Stimulated activated effector memory CD8-positive, alpha-beta T cell treated with anti-CD3 and anti-CD28 coated beads, Interleukin-12 subunit alpha, Interleukin-12 subunit beta, amount 100 ng/mL, for 72 hours (primary cell): ENCODE results near the gene SBNO2.
A peak's percentile ranks its signal among the peaks of the same experiment; 100 is the strongest.

Experiments
- ATAC-seq: fragments of 150-1000 bp; cut with Tn5 transposase; 2 replicates; pipeline ENCODE4 v1.10.0; 2021
- DNase-seq, 2 donors: peaks; one replicate each; pipeline ENCODE4 v3.0.0; 2021 to 2022; ENCODE audit warnings: low spot score in 2 of 2
- H3K27ac Mint-ChIP-seq: one replicate; pipeline ENCODE4 v1.8.0; 2022; ENCODE audit warnings: mild to moderate bottlenecking, mixed read lengths
- H3K36me3 Mint-ChIP-seq: one replicate; pipeline ENCODE4 v1.8.0; 2022; ENCODE audit warnings: mild to moderate bottlenecking, mixed read lengths
- H3K4me1 Mint-ChIP-seq: one replicate; pipeline ENCODE4 v1.8.0; 2022; ENCODE audit warnings: mixed read lengths
- H3K4me3 Mint-ChIP-seq: one replicate; pipeline ENCODE4 v1.8.0; 2022; ENCODE audit warnings: mild to moderate bottlenecking, mixed read lengths
- H3K9me3 Mint-ChIP-seq: one replicate; pipeline ENCODE4 v1.8.0; 2022; ENCODE audit warnings: mixed read lengths

The SBNO2 gene

DNA sequence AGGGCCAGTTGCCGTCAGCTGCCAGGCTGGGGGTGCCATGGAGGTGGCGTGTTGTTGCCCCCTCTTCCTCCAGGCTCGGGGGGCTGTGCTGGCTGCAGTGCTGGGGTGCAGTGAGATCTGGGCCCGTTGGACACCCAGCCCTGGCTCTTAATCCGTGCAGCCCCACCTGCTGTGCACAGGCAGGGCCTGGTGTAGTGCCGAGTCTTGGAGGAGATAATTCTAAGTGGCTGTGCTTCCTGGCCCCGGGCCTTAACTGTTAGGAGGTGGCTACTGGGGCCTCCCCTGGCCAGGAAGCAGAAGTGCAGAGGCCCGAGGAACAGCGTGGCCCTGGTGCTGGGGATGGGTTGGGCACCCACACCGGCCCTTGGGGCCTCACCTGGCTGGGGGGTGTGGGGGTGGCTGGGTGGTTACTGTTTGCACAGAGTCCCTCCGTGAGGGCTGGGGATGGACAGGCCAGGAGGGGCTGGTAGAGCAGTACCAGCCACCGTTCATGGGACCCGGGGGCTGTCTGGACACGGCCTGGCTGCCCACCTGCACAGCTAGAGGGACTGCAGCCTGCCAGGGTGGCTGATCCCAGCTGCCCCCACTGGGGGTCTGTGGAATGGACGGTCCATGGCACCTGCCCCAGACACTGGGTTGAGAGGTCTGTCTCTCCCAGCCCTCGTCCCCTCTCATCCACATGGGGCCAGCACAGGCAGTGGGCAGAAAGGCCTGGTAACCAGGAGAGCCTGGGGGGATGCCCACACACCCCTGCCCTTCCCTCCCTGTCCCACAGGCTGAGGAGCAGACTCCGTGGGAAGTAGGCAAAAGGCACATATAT, 67.0 kb downstream of the SBNO2 start:
- Mint-ChIP-seq H3K27ac (peak overlapping the region; percentile 78), H3K4me1 (peaks cover 12% of the 10 kb centered on the region), H3K36me3 (peaks cover 83% of the 10 kb centered on the region), H3K4me3 (peak overlapping the region; percentile 75), H3K9me3 (no peaks in the 10 kb centered on the region)
- no peak for DNase-seq
- no peak for ATAC-seq

- no peak for ATAC-seq
- no peak for DNase-seq
- no peaks in the 10 kb centered on the region for H3K9me3 Mint-ChIP-seq
- H3K4me3 Mint-ChIP-seq: peak overlapping the region; percentile 75
- peaks cover 83% of the 10 kb centered on the region for H3K36me3 Mint-ChIP-seq
- peaks cover 21% of the 10 kb centered on the region for H3K4me1 Mint-ChIP-seq
- H3K27ac Mint-ChIP-seq: peak overlapping the region; percentile 78
Observed at GRCh38 chr19:1105873-1106840, 67.9 kb downstream of the SBNO2 start.

DNA sequence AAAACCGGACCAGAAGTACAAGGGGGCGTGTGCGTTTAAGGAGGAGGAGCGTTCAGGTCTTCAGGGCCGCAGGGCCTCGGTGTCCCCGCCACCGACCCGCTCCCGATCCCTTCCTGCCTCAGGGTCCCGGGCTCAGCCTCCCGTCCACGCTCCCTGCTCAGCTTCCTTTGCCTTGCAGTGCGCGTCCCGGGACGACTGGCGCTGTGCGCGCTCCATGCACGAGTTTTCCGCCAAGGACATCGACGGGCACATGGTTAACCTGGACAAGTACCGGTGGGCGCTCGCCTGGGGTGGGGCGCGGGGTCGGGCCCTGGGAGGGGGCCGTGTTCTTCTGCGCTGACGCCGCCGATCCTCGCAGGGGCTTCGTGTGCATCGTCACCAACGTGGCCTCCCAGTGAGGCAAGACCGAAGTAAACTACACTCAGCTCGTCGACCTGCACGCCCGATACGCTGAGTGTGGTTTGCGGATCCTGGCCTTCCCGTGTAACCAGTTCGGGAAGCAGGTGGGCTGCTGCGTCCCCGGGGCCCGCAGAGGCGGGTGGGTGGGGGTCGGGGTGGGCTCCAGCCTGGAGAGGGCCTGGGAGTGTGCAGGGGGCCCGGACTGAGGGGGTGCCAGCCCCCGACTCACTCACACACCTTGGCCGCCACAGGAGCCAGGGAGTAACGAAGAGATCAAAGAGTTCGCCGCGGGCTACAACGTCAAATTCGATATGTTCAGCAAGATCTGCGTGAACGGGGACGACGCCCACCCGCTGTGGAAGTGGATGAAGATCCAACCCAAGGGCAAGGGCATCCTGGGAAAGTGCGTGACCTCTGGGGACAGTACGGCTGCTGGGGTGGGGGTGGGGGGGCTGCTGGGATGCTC, 68.8 kb downstream of the SBNO2 start:
- Mint-ChIP-seq H3K9me3 (no peaks in the 10 kb centered on the region), H3K27ac (peak overlapping the region; percentile 60), H3K4me1 (peaks cover 23% of the 10 kb centered on the region), H3K4me3 (peak overlapping the region; percentile 75), H3K36me3 (peaks cover 80% of the 10 kb centered on the region)
- no peak for ATAC-seq
- no peak for DNase-seq

- peaks cover 31% of the 10 kb centered on the region for H3K4me1 Mint-ChIP-seq
- H3K36me3 Mint-ChIP-seq: peaks cover 76% of the 10 kb centered on the region
- peak overlapping the region; percentile 75 for H3K4me3 Mint-ChIP-seq
- ATAC-seq: peak; percentile 34
- no peaks in the 10 kb centered on the region for H3K9me3 Mint-ChIP-seq
- peak; percentile 72 to 86 for DNase-seq
- H3K27ac Mint-ChIP-seq: peak overlapping the region; percentile 60
Observed at GRCh38 chr19:1104311-1105007, 69.6 kb downstream of the SBNO2 start.

- Mint-ChIP-seq H3K36me3 (peaks cover 78% of the 10 kb centered on the region), H3K4me3 (peak within 1 kb of the TSS; percentile 75), H3K27ac (peak within 1 kb of the TSS; percentile 94), H3K4me1 (peaks cover 37% of the 10 kb centered on the region), H3K9me3 (no peaks in the 10 kb centered on the region)
- ATAC-seq: peak; percentile 72
- DNase-seq: peak; percentile 89 to 97
Observed at GRCh38 chr19:1103708-1104310, 70.3 kb downstream of the SBNO2 start, which contains the start of gene GPX4. GPX4 (plus strand) TSS chr19:1103994; CDS start chr19:1104044, 50 bp downstream.

GRCh38 chr19:1103132-1103707, 70.8 kb downstream of the SBNO2 start:
- peaks cover 43% of the 10 kb centered on the region for H3K4me1 Mint-ChIP-seq
- no peak for ATAC-seq
- peak overlapping the region; percentile 94 for H3K27ac Mint-ChIP-seq
- peaks cover 79% of the 10 kb centered on the region for H3K36me3 Mint-ChIP-seq
- peak overlapping the region; percentile 75 for H3K4me3 Mint-ChIP-seq
- no peaks in the 10 kb centered on the region for H3K9me3 Mint-ChIP-seq
- no peak for DNase-seq

- Mint-ChIP-seq H3K4me1 (peaks cover 50% of the 10 kb centered on the region), H3K4me3 (peak overlapping the region; percentile 75), H3K9me3 (no peaks in the 10 kb centered on the region), H3K27ac (peak overlapping the region; percentile 94), H3K36me3 (peaks cover 79% of the 10 kb centered on the region)
- ATAC-seq (peak; percentile 73), DNase-seq (peak; percentile 68 to 91)
Observed at GRCh38 chr19:1102407-1103131, 71.5 kb downstream of the SBNO2 start.

GRCh38 chr19:1101337-1101698, 72.8 kb downstream of the SBNO2 start:
- DNase-seq (no peak), ATAC-seq (no peak)
- Mint-ChIP-seq H3K9me3 (no peaks in the 10 kb centered on the region), H3K27ac (peak overlapping the region; percentile 94), H3K4me1 (peaks cover 54% of the 10 kb centered on the region), H3K36me3 (peaks cover 66% of the 10 kb centered on the region), H3K4me3 (peak overlapping the region; percentile 75)

DNA sequence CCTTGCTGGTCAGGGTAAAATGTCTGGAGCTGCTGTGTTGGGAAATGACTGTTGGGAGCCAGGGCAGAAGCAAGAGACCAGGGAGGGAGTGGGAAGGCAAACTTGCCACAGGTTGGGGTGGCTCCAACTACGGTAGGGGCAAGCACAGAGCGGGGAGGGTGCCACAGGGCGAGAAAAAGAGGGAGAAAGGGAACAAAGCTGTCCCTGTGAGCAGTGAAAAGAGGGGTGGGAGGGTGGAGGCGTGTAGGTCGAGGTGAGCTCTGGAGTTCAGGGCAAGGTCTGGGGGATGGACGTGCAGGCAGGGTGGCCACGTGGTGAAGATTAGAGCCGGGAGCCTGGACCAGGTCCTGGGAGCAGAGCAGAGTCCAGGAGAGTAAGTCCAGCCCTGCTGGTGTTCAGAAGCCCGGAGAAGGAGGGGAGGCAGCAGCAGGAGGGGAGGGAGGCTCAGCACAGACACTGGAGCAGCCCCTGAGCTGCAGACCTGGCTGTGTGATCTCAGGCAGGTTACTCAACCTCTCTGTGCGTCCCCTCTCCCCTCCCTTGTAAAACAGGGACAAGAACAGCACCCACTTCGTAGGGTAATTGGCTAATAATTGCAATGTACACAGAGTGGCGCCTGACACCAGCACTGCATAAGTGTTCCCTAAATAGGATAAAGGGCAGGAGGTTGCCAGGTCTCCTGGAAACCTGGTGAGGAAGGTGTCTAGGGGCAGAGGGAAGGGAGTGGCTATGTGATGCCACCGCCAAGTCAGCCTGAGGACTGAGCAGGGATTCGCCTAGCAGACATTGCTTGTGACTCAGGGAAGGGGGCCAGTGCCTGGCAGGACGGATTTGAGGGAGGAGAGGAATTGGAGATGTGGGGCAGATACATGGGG, 75.7 kb downstream of the SBNO2 start:
- Mint-ChIP-seq H3K36me3 (peaks cover 67% of the 10 kb centered on the region), H3K4me1 (peaks cover 81% of the 10 kb centered on the region), H3K27ac (peak overlapping the region; percentile 89), H3K9me3 (no peaks in the 10 kb centered on the region), H3K4me3 (peak overlapping the region; percentile 34)
- ATAC-seq: no peak
- no peak for DNase-seq

GRCh38 chr19:1097810-1098176, 76.3 kb downstream of the SBNO2 start:
- Mint-ChIP-seq H3K4me3 (peak overlapping the region; percentile 34), H3K36me3 (peaks cover 67% of the 10 kb centered on the region), H3K9me3 (no peaks in the 10 kb centered on the region), H3K4me1 (peaks cover 77% of the 10 kb centered on the region), H3K27ac (peak overlapping the region; percentile 89)
- no peak for ATAC-seq
- DNase-seq: no peak

DNA sequence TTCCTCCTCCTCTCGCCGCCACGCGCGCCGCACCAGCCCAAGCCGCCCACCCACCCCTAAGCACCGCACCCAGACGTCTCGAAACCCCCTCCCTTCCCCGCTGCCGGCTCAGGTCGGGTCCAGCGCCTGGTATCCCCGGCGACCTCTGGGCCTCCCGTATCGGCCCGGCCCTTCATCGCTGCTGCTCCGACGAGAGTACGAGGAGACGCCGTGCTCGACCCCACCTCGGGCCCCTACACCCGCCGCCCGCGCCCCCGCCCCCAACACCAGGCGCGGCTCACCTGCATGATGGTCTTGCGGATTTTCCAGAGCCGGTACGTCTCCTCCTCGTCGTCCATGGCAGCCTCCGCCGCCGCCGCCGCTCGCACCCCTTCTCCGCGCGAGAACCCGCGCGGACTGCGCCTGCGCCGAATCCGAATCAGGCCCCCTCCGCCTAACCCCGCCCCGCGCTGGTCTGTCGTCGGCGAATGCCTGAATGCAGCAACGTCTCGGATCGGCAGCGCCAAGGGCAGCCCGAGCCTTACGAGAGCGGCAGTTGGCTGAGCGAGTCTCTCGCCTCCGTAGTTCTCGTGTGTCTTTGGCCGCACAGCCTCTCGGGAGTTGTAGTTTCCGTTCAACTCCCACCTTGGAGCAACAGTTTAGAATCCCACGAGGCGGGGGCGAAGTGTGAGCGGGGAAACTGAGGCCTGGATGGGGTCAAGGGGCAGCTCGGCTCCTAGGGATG, 78.9 kb downstream of the SBNO2 start, which contains the start of gene POLR2E:
Gene POLR2E (minus strand): TSS at position 398 of the 724 bp plus-strand sequence. CDS start 60 bp downstream, at position 338.
- ATAC-seq: peak; percentile 92
- Mint-ChIP-seq H3K36me3 (peaks cover 73% of the 10 kb centered on the region), H3K9me3 (no peaks in the 10 kb centered on the region), H3K4me3 (peak within 1 kb of the TSS; percentile 87), H3K27ac (peak within 1 kb of the TSS; percentile 94), H3K4me1 (peaks cover 68% of the 10 kb centered on the region)
- DNase-seq: peak; percentile 99 to 100

- ATAC-seq (peak; percentile 1), DNase-seq (no peak)
- Mint-ChIP-seq H3K9me3 (no peaks in the 10 kb centered on the region), H3K4me3 (peak overlapping the region; percentile 87), H3K27ac (peak overlapping the region; percentile 94), H3K36me3 (peaks cover 76% of the 10 kb centered on the region), H3K4me1 (peaks cover 63% of the 10 kb centered on the region)
Observed at GRCh38 chr19:1094655-1094977, 79.5 kb downstream of the SBNO2 start.
